ENCODE measurements around the gene LANCL2. TPM values are rescaled to one million over a fixed set of nuclear protein-coding genes. Genes with fewer than 3 reads are reported as not detected.

LANCL2 gene
- total RNA-seq, 4 donors from 2014 or later, result 14.5 to 32.5 (median 24.3) TPM

DNA sequence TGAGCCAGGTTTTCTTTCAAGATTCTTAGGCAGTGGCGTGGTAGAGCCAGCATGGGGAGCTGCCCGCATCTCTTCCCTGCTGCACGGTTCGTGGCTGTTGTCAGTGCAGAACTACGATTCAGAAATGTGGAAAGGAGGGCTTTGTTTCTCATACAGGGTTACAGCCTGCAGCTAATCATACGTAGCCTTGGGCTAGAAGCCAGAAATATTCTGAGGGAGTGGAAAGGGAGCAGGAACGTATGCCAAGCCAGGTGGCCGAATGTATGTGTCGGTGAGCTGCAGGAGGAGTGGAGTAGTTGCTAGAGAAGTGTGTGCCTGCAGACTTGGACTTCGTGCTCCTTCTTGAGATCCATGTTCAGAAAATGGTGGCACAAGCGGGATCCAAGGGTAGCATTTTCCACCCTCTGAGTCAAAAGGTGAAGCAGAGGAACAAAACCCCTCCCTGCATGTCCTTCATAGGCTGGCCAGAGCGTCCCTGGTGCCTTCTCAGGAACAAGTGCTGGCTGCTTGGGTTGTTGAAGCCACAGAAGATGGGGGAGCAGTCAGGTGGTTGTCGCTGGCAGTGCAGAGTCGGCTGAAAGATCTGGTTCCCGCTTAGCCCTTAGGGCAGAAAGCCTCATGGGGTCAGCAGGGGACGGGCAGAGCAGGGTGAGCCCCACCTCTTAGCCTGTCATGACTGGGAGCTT lies 40.9 kb downstream of the LANCL2 start:
- DNase-seq, result peak; percentile 52 to 64
- intact Hi-C loops (cut with DNase I), result no loop called here

DNA sequence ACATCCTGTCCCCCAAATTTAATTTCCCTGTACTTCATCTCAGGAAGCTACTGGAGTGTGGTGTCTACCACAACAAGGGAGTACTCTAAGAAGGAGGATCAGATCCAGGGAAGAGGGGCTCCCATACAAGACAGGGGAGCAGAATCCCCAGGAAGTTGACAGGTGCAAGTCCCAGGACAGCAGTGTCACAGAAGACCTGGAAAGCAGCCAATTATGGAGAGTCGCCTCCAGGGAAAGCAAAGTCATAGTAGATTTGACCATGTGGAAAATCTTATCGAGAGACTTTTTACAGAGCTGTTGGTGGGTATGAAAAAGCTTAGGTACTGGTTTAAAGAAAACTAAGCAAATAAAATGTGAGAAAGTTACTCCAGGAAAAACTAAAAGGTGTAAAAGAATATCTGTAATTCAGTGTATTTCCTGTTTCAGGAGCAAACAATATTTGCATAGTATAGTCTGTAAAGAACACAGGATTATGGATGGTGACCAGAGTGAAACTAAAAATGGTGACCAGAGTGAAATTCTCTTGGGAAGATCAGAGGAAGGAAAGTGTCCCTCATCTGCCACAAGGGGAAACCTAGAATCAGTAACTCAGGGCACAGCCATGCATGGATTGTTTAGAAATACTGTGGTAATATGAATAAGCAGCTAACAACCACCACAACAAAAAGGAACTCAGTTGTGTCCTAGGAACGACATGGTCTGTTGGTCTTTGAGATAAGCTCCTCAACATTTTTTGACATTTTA lies 44.5 kb downstream of the LANCL2 start:
- TF ChIP-seq CTCF (IDR thresholded peaks at IDR 0.05) (peak in 4 of 6 experiments; percentile 19 to 49 (median 32)), POLR2A (IDR thresholded peaks at IDR 0.05) (no peak)
- DNase-seq, result peak; percentile 69 to 76
- no peaks in the 10 kb centered on the region for H3K36me3 ChIP-seq
- H3K4me1 ChIP-seq, result peaks cover 14% of the 10 kb centered on the region in 2 donors
- WGBS, 2 donors, result 29 to 33% methylated on average over 3 of the region's 3 CpGs
- intact Hi-C loops (cut with DNase I), result no loop called here
- H3K4me3 ChIP-seq (replicated peaks in 1 of 3), result no peak overlapping the region
- H3K27ac ChIP-seq, result peak overlapping the region; percentile 11 to 66 (median 51)
- H3K9me3 ChIP-seq, result no peaks in the 10 kb centered on the region
- H3K27me3 ChIP-seq, result no peaks in the 10 kb centered on the region

More for the DNA sequence above, 40.9 kb downstream of the LANCL2 start:
- Histone ChIP-seq H3K4me3 (replicated peaks in 1 of 3) (no peak overlapping the region), H3K4me1 (peaks cover 14 to 15% of the 10 kb centered on the region in 2 donors), H3K27me3 (no peaks in the 10 kb centered on the region), H3K27ac (peak overlapping the region in 1 of 3 donors; percentile 27), H3K9me3 (no peaks in the 10 kb centered on the region), H3K36me3 (no peaks in the 10 kb centered on the region)
- 55 to 57% methylated on average over 12 to 16 of the region's 16 CpGs for WGBS, 2 donors
- no peak for TF ChIP-seq CTCF (IDR thresholded peaks at IDR 0.05)
- no peak for TF ChIP-seq POLR2A (IDR thresholded peaks at IDR 0.05)

GRCh38 chr7:55410667-55411239 lies 45.6 kb downstream of the LANCL2 start:
- WGBS, 2 donors, result 83 to 92% methylated on average over 4 of the region's 4 CpGs

GRCh38 chr7:55411844-55412243 lies 46.7 kb downstream of the LANCL2 start:
- DNase-seq, result no peak
- Histone ChIP-seq H3K4me1 (peaks cover 14% of the 10 kb centered on the region in 2 donors), H3K36me3 (no peaks in the 10 kb centered on the region), H3K27ac (no peak overlapping the region), H3K4me3 (replicated peaks in 1 of 3) (no peak overlapping the region), H3K27me3 (no peaks in the 10 kb centered on the region), H3K9me3 (no peaks in the 10 kb centered on the region)
- TF ChIP-seq POLR2A (IDR thresholded peaks at IDR 0.05), result no peak
- TF ChIP-seq CTCF (IDR thresholded peaks at IDR 0.05), result no peak
- 94 to 96% methylated on average over 12 of the region's 12 CpGs for WGBS, 2 donors
- intact Hi-C loops (cut with DNase I), result no loop called here

More at GRCh38 chr7:55410667-55411239, 45.6 kb downstream of the LANCL2 start:
- Histone ChIP-seq H3K9me3 (no peaks in the 10 kb centered on the region), H3K4me3 (replicated peaks in 1 of 3) (no peak overlapping the region), H3K36me3 (no peaks in the 10 kb centered on the region), H3K27me3 (no peaks in the 10 kb centered on the region), H3K4me1 (peaks cover 14% of the 10 kb centered on the region in 2 donors), H3K27ac (peak overlapping the region in 2 of 3 donors; percentile 11 to 66)
- no peak for TF ChIP-seq CTCF (IDR thresholded peaks at IDR 0.05)
- TF ChIP-seq POLR2A (IDR thresholded peaks at IDR 0.05), result no peak
- intact Hi-C loops (cut with DNase I), result no loop called here
- no peak for DNase-seq
